ENCODE data around the gene SGSM1.

SGSM1 gene

GRCh38 chr22:24920029-24920428 is 114.0 kb downstream of the SGSM1 start:
- DNase-seq = no peak

DNA sequence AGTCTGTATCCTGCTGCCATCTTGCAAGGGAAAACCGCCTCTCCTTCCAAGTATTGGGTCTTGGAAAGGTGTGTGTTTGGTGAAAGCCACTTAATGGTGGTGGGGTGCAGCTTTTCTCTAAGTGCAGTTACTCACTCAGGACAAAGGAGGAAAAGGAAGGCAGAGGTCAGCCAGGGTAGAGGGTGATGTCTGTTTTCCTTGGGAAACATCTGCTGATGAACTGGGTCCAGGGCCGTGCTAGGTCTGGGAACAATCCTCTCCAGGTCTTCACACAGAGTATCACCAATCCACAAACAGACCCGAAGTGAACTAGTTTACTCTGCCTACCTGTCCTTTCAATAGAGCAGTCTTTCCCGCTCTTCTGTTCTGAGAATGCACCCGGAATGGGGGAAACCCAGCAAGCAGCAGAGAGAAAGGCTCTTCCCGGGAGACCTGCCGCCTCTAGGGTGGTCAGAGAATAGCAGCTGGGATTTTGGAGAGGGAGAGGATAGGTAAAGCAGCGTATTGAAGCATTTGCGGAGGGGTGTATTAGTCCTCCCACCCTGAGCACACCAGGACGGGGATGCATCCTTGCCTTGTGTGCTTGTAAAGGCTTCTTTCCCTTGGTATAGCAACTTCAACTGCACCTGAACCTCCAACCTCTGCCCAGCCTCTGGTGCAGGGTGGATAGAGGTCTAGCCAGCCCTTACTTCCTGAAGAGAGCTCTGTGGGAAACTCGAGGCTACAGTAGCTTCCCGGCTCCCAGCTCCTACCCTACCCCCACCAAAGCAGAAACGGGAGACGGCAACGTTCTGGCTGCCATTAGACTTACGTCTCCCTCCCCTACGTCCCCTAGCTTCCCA is 119.8 kb downstream of the SGSM1 start:
- DNase-seq = no peak

DNA sequence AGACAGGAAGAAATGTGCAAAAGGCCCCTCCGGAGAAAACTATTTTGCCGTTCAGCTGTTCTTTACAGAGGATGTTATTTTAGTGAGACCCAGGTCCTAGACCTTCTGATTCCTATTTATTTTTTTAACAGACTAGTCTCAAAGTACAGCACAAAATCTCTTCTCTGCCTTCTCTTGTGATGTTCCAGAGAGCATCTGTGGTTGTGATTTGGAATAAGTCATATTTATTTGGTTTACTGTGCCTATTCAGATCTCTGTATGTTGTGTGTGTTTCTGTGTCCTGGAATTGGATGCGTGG is 120.4 kb downstream of the SGSM1 start:
- no peak for DNase-seq

GRCh38 chr22:24926849-24927579 is 121.0 kb downstream of the SGSM1 start:
- DNase-seq = no peak

DNA sequence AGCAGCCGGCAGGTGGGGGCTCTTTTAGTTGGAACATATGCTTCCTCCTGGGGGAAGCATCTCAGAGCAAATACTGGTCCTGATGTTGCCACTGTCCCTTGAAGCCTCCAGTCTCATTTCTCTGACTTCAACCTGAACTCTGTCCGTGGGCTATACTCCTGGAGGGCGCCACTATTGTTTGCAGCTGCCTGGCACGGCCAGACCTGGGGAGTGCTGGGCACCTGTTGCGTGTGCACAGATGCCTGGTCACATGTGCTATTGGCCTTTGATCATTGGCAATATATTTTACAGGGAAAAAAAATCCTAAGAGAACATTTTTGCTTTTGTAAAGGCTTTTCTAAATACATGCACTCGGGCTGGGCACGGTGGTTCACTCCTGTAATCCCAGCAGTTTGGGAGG is 122.3 kb downstream of the SGSM1 start:
- DNase-seq = no peak

DNA sequence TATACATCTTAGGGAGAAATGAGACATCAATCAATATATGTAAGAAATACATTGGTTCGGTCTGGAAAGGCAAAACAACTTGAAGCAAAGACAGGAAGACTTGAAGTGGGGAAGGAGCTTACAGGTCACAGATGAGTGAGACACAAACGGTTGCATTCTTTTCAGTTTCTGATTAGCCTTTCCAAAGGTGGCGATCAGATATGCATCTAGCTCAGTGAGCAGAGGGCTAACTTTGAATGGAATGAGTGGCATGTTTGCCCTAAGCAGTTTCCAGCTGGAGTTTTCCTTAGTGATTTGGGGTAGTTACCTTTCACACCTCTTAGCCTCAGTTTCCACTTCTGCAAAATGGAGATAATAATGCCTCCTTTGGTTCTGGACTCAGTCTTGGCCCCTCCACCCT is 124.7 kb downstream of the SGSM1 start:
- no peak for DNase-seq

DNA sequence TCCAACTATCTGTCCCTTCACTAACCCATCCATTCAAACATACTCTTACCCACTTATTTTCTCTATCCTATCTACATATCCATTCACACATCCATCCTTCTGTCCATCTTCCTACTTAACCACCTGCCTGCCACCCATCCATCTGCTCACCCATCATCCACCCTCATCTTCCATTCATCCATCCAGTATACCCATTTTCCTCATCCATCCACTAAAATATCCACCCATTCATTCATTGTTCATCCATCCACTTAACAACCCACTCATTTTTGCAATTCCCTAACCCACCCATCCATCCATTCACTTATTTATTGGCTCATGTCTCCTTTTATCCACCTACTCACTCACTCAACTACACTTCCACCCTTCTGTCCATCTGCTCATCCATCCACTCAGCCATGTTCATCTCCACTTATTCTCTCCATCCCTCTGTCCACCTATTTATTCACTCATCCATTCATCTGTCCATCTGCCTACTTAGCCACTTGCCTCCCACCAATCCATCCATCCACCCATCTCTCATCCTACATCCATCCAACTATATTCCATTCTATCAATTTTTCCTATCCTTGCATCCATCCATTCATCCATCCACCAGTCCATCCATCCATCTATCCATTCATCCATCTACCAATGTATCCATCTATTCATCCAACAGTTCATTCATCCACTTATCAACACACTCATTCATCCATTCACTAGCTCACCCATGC is 129.9 kb downstream of the SGSM1 start:
- no peak for DNase-seq

GRCh38 chr22:24937114-24937513 is 131.1 kb downstream of the SGSM1 start:
- DNase-seq = no peak

DNA sequence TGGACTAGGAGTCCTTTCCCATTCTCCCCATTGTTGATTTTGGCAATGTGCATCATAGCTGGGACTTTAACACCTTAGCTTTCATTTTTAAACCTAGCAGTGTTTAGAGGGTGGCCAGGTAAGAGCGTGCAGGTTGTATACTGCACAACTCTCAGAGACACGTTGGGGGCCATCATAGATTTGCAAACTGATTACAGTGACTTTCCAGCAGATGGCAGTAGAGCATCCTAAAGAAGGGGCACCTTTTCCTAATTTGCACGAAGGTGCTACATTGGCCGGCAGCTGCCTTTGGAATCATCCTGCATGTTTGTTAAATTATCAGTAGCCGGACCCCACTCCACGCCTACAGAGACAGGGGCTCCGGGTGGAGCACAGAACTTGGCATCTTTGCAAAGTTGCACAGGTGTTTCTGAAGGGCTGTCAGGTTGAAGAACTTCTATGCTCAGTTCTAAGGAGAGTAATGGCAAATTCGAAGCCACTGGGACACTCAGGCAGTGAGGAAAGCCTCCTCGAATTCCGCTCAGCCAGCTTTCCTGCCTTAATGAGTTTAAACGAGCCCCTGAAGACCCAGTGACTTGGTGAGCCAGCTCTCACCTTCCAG is 132.8 kb downstream of the SGSM1 start:
- DNase-seq = no peak

GRCh38 chr22:24942301-24942700 is 136.3 kb downstream of the SGSM1 start:
- no peak for DNase-seq

DNA sequence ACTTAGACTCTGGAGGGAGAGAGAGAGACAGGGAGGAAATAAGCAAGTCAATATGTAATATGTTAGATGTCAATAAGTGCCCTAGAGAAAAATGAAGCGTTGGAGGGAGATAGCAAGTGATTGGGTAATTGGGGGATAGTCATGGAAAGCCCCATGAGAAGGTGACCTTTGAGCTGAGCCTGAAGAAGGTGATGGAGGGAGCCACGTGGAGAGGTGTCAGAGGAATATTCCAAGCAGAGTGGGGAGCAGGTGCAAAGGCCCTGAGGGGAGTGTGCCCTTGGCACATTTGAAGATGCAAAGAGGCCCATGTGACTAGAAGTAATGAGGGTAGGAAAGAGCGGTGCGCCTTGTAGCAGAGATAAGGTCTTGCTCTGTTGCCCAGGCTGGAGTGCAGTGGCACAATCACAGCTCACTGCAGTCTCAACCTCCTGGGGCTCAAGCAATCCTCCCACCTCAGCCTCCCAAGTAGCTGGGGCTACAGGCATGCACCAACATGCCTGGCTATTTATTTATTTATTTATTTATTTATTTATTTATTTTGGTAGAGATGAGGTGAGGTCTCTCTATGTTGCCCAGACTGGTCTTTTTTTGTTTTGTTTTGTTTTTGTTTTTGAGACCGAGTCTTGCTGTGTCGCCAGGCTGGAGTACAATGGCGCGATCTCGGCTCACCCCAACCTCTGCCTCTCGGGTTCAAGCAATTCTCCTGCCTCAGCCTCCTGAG is 138.4 kb downstream of the SGSM1 start:
- DNase-seq = no peak

DNA sequence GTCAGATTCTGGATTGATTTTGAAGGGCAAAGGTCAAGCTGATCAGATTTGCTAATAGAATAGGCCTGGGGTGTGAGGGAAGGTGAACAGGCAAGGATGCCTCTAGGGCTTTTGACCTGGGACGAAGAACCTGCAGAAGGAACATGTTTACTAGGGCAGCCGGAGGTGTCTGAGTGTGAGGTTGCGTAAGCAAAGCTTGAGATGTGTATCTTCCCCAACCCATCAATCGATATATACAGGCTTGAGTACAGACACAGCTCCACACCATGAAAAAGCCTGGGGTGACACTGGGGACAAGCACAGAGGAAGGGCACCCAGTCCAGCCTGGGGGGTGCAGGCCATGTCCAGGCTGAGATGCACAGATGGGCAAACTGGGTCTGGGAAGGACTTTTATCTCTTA is 139.4 kb downstream of the SGSM1 start:
- DNase-seq = no peak

DNA sequence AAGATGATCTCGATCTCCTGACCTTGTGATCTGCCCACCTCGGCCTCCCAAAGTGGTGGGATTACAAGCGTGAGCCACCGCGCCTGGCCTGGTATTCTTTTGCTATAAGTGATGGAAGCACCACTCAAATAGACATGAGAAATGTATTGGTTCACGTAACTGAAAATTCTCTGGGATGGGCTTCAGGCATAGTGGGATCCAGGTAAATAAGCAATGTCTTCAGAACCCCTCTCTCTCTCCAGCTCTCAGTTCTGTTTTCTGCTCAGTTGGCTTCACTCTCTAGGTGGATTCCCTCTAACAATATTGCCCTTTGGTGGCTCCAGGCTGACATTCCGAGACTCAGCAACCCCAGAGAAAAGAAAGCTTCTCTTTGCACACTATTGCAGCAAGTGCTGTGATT is 141.4 kb downstream of the SGSM1 start:
- no peak for DNase-seq

DNA sequence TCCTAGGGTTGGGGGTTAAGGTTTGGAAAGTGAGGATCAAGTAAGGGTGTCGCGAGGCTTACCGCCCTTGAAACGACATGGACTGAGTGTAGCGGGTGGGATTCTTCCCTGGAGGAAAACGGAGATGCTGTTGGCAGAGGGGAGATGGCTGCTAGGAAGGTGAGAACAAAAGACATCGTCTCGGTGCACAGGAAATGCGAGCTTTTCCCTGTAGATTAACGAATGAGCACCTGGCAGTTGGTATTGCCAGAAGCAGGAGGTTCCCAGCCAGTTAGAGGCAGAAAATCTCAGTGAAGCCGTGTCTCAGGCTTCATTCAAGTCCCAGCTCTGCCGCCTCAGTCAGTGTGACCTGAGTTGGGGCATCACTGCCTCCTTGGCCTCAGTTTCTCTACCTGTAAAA is 141.9 kb downstream of the SGSM1 start:
- no peak for DNase-seq

GRCh38 chr22:24948356-24949202 is 142.6 kb downstream of the SGSM1 start:
- DNase-seq = no peak

DNA sequence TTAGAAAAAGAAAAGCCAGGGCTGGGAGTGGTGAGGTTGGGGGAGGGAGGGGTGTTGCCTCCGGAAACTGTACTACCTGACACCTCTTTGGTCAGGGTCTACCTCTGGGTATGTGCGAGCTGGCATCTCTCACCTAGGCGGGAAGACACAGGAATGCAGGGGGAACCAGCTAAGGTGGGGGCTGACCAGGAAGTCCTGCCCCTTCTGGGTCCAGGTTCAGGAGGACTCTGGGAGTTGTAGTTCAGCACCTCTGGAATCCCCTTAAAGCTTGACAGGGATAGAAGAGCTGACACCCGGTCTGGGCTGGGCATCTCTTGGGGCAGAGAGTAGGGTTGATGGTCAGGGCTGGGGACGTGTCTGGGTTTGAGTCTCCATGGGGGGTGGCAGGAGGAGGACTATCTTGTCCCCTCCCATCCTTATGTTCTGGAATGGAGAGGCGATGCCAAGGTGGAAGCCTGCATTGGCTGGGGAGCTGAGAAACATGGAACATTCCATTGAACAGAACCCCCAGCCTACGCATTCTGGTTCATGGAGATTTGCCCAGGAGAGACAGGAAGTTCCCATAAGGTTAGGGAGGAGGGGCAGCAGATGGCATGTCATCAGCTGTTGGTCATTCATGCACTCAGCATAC is 144.4 kb downstream of the SGSM1 start:
- no peak for DNase-seq

DNA sequence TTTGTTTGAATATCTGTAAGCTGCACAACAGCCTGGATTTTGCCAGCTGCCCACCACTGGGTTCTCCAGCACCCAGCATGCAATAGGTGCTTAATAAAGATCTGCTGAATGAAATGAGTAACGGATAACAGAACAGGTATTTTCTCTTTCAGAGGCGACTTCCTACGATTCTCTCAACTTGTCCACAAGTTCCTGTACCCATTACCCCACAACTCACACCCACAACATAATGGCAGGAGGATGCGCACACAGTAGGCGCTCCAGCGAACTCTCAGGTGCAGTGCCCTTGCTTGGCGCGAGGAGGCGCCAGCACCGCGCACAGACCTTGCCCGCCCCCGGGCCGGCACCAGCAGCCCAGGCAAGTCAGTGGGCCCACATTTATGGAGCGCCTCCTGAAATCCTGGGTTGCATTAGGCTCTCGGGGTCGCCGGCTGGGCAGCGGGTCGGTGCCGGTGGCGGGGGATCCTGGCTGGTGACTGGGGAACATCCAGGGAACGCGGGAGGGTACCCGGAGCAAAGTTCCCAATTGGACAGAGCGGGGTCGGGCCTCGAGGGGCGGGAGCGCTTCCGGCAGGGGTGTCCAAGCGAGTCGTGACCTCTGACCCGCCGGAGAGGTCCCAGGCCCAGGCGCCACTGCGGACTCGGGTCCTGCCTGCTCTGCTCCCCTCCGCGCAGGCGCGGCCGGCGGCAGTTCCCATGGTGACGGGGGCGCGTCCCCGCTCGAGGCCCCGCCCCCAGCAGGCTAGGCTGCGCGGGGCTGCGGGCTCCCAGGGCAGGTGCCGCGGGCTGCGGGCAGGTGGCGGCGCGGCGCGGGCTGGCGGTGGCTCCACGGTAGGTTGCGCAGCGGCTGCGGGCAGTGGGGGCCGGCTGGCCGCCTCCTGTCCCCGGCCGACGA is 146.2 kb downstream of the SGSM1 start, which contains the start of gene KIAA1671:
Gene KIAA1671, plus strand, starts transcription at position 775 of the 895 bp plus-strand sequence. CDS start 75,284 bp downstream, outside the sequence.
- peak; percentile 92 for DNase-seq

- DNase-seq = no peak
These were observed 146.9 kb downstream of the SGSM1 start for GRCh38 chr22:24952837-24953383.

- no peak for DNase-seq
These were observed 147.5 kb downstream of the SGSM1 start for GRCh38 chr22:24953384-24954113.

All from activated T-cell treated with anti-CD3 and anti-CD28 coated beads, Interleukin-2, amount 50 U/mL, for 1 hour (primary cell).